GM23338 (cell line): Measurements from ENCODE around the gene ICAM5. TPM values are rescaled to one million over a fixed set of nuclear protein-coding genes. Genes with fewer than 3 reads are reported as not detected.
A peak's percentile ranks its signal among the peaks of the same experiment; 100 is the strongest.

ENCODE experiments used
- ATAC-seq: fragments of 200-7000 bp; cut with Tn5 transposase; 3 replicates; pipeline ENCODE4 v1.9.1; 2020
- DNase-seq: peaks from one replicate; pipeline ENCODE4 v3.0.0-alpha.2; 2015; ENCODE audit warnings: low spot score
- H2AFZ ChIP-seq: fragments of 200-600 bp; sonication (generic); 2 replicates; pipeline ENCODE4 v1.8.0; 2016; ENCODE audit warnings: antibody characterized with exemption, mild to moderate bottlenecking, moderate library complexity
- H3F3A ChIP-seq: fragments of 200-600 bp; sonication (generic); replicated peaks from 2 replicates; pipeline ENCODE4 v1.8.0; 2017; ENCODE audit warnings: antibody characterized with exemption, mixed run types, low read depth
- H3K27ac ChIP-seq: fragments of 200-600 bp; sonication (generic); 2 replicates; pipeline ENCODE4 v1.6.1; 2016; ENCODE audit warnings: low read depth
- H3K27me3 ChIP-seq: fragments of 200-600 bp; sonication (generic); 2 replicates; pipeline ENCODE4 v1.8.0; 2016; ENCODE audit warnings: mild to moderate bottlenecking, mixed run types, moderate library complexity; ENCODE audit not compliant: insufficient read depth
- H3K36me3 ChIP-seq: fragments of 200-600 bp; sonication (generic); 2 replicates; pipeline ENCODE4 v1.8.0; 2016; ENCODE audit warnings: mild to moderate bottlenecking; ENCODE audit not compliant: insufficient read depth
- H3K4me1 ChIP-seq: fragments of 200-600 bp; sonication (generic); 2 replicates; pipeline ENCODE4 v1.8.0; 2016; ENCODE audit warnings: mild to moderate bottlenecking, moderate library complexity; ENCODE audit not compliant: insufficient read depth
- H3K4me2 ChIP-seq: fragments of 200-600 bp; sonication (generic); 2 replicates; pipeline ENCODE4 v1.7.1; 2017; ENCODE audit warnings: mixed run types
- H3K4me3 ChIP-seq: fragments of 200-600 bp; sonication (generic); 2 replicates; pipeline ENCODE4 v1.6.1; 2016; ENCODE audit warnings: mixed run types
- H3K79me2 ChIP-seq: fragments of 200-600 bp; sonication (generic); replicated peaks from 2 replicates; pipeline ENCODE4 v1.8.0; 2017; ENCODE audit warnings: mild to moderate bottlenecking; ENCODE audit not compliant: insufficient read depth
- H3K9me2 ChIP-seq: fragments of 200-600 bp; sonication (generic); 2 replicates; pipeline ENCODE4 v1.8.0; 2017; ENCODE audit not compliant: insufficient read depth
- H4K20me1 ChIP-seq: fragments of 200-600 bp; sonication (generic); replicated peaks from 2 replicates; pipeline ENCODE4 v1.8.0; 2017; ENCODE audit warnings: mild to moderate bottlenecking; ENCODE audit not compliant: insufficient read depth
- H3K27ac Mint-ChIP-seq: 2 replicates; pipeline ENCODE4 v1.8.0; 2020; ENCODE audit warnings: inconsistent platforms, mild to moderate bottlenecking, moderate library complexity, mixed read lengths
- H3K27me3 Mint-ChIP-seq: 3 replicates; pipeline ENCODE4 v1.8.0; 2022; ENCODE audit warnings: low read depth, mild to moderate bottlenecking, moderate library complexity, mixed read lengths, inconsistent platforms; ENCODE audit not compliant: insufficient read depth, poor library complexity
- H3K36me3 Mint-ChIP-seq: 3 replicates; pipeline ENCODE4 v1.8.0; 2021; ENCODE audit warnings: low read depth, mild to moderate bottlenecking, inconsistent platforms, moderate library complexity, mixed read lengths
- H3K4me1 Mint-ChIP-seq: 3 replicates; pipeline ENCODE4 v1.8.0; 2020; ENCODE audit warnings: mild to moderate bottlenecking, inconsistent platforms, mixed read lengths
- H3K4me3 Mint-ChIP-seq: 3 replicates; pipeline ENCODE4 v1.8.0; 2021; ENCODE audit warnings: moderate library complexity, mild to moderate bottlenecking, inconsistent platforms, mixed read lengths
- H3K9me3 Mint-ChIP-seq: 3 replicates; pipeline ENCODE4 v1.8.0; 2020; ENCODE audit warnings: moderate library complexity, mild to moderate bottlenecking, inconsistent platforms, mixed read lengths
- CREB1 ChIP-seq: fragments of 250-450 bp; sonication (Bioruptor Pico); IDR thresholded peaks from 2 replicates; pipeline ENCODE4 v1.5.0; 2020; ENCODE audit warnings: low read depth, mild to moderate bottlenecking, moderate library complexity
- POLR2AphosphoS5 ChIP-seq: IDR thresholded peaks from 2 replicates; pipeline ENCODE4 v1.6.1; 2016; ENCODE audit warnings: antibody characterized with exemption, low read depth
- STAT1 ChIP-seq: IDR thresholded peaks from one replicate; pipeline ENCODE4 v1.6.1; 2016; ENCODE audit warnings: antibody characterized with exemption; ENCODE audit not compliant: unreplicated experiment
- ZNF462 ChIP-seq: fragments of 250-450 bp; sonication (Bioruptor Pico); IDR thresholded peaks from 2 replicates; pipeline ENCODE4 v1.5.0; 2020; ENCODE audit warnings: mild to moderate bottlenecking, moderate library complexity
- polyA plus RNA-seq: library from polyadenylated mRNA; unstranded; fragments of >200 nt; fragmentation: Nextera tagmentation; extraction: Ambion mirVana; gene quantifications from 2 replicates; pipeline ENCODE4 v1.2.1, GENCODE V29; 2016
- total RNA-seq: library from RNA; depleted of rRNA; stranded (reverse); fragments of >200 nt; shearing (Covaris generic); gene quantifications from 2 replicates; pipeline ENCODE4 v1.2.3, GENCODE V29; 2014
- TF ChIP-seq, protein P1 (sequence below): IDR thresholded peaks from 2 replicates; pipeline ENCODE4 v1.6.1; 2016; ENCODE audit warnings: antibody characterized with exemption

Gene ICAM5
- total and polyA plus RNA-seq, 2 experiments from 2014 or later: 0.47 to 4.6 TPM

DNA sequence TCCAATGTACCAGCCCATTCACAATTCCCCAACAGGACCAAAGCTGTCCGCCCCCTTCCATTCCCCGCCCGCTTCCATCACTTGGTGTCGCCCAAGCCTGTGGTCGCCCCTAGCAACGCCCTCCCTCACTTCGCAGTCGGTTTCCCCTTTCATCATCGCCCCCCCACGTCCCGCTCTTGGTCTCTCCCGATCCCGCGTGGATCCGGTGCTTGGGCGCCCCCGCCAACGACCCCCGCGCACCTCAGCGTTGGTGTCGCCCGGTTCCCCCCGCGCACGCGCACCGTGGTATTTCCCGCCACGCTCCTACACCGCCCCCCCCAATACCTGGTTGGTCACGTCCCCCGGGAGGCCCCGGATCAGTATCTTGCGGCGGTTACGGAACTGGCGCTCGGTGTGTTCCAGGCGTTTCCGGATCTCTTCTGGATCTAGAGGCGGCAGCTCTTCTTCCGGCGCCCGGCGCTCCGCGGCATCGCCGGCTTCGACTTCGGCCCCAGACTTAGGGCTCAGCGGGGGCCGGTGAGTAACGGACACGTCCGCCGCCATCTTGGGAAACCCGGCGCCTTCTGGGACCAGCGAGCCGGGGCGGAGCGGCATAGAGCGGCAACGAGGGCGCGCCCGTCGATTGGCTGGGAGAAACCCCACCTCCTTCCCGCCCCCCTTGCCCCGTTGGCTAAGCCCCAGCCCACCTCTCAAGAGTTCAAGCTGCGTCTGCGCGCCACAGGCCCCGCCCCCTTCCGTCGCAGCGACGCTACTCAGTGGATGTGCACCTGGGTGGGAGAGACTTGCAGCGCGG, 43.4 kb downstream of the ICAM5 start, which contains the start of gene RAVER1:
TSS of gene RAVER1 (minus strand) at position 565 of the 793 bp plus-strand sequence. CDS start at position 543, 22 bp downstream.
- Mint-ChIP-seq H3K4me1 (peaks cover 11% of the 10 kb centered on the region), H3K9me3 (no peaks in the 10 kb centered on the region), H3K4me3 (peak within 1 kb of the TSS; percentile 98), H3K27ac (peak within 1 kb of the TSS; percentile 97), H3K36me3 (peaks cover 24% of the 10 kb centered on the region), H3K27me3 (peaks cover 17% of the 10 kb centered on the region)
- Histone ChIP-seq H2AFZ (peak within 1 kb of the TSS; percentile 97), H3K79me2 (peaks cover 33% of the 10 kb centered on the region), H3K4me1 (peaks cover 13% of the 10 kb centered on the region; the same call in 1 of the 2 replicates), H3K27me3 (no peaks in the 10 kb centered on the region), H3K9me2 (no peaks in the 10 kb centered on the region), H3K36me3 (peaks cover 8% of the 10 kb centered on the region; the same call in 1 of the 2 replicates), H3K27ac (peak within 1 kb of the TSS; percentile 95), H3F3A (no peaks in the 10 kb centered on the region; the same call in 1 of the 2 replicates), H4K20me1 (peaks cover 13% of the 10 kb centered on the region), H3K4me2 (peak within 1 kb of the TSS; percentile 93), H3K4me3 (peak within 1 kb of the TSS; percentile 99)
- ATAC-seq (peak; percentile 86), DNase-seq (peak; percentile 99)
- TF ChIP-seq, protein P1, sequence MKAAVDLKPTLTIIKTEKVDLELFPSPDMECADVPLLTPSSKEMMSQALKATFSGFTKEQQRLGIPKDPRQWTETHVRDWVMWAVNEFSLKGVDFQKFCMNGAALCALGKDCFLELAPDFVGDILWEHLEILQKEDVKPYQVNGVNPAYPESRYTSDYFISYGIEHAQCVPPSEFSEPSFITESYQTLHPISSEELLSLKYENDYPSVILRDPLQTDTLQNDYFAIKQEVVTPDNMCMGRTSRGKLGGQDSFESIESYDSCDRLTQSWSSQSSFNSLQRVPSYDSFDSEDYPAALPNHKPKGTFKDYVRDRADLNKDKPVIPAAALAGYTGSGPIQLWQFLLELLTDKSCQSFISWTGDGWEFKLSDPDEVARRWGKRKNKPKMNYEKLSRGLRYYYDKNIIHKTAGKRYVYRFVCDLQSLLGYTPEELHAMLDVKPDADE: peak; percentile 67
- TF ChIP-seq POLR2AphosphoS5: peak; percentile 81
- TF ChIP-seq CREB1 (CRISPR knock-in tag): 0 out of 2 replicates have a peak, but pooled peaks have one; percentile 15
- TF ChIP-seq ZNF462 (CRISPR knock-in tag): no peak
- no peak for TF ChIP-seq STAT1
